Measurements from ENCODE around the gene H19. TPM values are rescaled to one million over a fixed set of nuclear protein-coding genes. Genes with fewer than 3 reads are reported as not detected.

The H19 gene
- polyA plus RNA-seq, 1 donor = 14,324 TPM

DNA sequence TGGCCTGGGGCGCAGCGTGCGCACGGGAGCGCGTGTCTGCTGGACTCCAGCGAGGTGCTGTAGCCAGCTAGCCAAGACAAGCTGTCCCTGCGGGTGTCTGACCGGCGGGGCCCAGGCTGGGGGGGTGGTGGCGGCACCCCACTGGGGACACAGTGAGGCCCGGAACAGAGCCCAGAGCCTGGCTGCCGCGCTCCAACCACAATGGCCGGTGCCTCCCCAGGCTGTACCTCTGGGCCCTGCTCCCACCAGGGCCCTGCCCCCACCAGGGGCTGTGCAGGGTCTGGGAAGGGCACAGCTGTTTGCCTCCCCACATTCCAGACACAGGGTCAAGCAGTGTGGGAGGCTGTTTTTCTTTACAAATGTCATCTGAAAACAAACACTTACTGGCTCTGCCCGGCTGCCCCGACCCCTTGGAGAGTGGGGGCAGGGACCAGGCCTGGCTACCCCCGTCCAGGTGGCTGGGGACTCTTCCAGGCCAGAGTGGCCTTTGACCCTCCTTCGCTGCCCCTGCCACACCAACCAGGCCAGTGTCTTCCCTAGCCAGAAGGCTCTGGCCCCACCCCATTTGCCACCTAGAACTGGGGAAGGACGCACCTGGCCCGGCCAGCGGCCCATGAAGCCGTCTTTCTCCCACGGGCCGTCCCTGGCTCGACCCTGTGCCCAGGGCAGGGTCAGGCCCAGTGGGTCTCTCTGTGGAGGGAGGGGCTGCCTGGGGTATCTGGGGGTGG, 14.6 kb downstream of the H19 start:
- DNase-seq = no peak

DNA sequence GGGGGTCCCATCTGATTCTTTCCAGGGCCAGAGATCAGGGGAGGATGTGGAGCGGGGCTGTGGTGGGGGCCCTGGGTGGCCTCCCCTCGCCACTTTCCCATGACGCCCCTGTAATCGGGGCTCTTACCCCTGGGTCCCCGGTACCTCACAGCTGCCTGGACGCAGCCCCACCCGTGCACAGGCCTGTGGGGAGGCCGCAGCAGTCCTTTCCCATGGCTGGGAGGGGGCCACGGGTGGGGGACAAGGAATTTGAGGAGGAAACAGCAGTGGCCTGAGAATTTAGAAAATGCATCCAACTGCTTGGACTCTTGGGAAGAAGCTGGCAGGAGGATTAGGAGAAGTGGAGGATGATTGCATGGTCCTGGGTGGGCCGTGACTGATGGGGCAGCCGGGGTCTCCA, 18.0 kb downstream of the H19 start:
- DNase-seq = no peak

DNA sequence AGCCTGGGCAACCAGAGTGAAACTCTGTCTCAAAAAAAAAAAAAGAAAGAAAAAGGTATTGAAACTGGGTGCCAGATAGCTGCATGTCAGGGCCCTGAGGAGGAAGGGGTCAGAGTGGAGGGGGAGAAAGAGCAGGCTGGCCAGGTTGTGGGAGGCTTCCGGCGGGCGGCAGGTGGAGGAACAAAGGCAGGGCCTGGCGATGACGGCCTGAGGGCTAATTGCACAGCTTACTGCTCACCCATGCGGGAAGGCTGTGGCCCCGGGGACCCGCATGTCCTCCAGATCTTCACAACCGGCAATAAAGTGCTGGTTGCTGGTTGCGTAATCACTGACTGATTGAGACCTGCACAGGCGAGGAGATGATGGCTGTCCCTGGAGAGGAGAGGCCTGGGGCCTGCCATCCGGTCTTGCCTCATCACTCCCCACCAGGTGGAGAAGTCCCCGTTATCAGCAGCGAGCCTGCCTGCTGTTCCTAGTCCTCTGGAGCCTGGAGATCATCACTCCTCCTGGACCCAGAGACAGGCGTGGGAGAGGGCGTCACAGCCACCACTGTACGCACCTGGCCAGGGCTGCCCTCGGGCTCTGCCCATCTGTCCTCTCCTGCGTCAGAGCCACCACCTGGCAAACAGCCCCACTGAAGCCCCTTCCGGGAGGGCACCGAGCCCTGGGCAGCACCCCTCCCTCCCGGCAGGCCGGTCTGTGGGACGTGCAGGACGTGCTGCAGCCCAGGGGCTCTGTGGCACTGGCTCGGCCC, 18.7 kb downstream of the H19 start:
- no peak for DNase-seq

DNA sequence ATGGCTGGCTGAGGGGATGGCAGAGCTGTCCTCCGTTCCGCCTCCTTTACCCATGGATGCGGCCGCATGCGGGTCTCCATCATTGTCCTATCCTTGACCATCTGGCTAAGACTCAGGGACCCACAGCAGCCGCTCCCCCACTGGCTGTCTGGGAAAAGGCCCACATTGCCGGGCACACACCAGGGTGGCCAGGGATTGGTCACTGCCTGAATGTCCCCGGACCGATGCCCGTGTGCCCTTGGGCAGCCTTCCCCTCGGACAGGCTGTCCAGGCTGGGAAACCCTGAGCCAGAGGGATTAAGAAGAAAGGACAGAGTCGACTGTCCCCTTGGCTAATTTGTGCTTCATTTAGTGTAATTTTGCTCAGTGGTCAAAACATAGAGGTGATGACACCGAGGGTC, 22.5 kb downstream of the H19 start:
- DNase-seq = no peak

DNA sequence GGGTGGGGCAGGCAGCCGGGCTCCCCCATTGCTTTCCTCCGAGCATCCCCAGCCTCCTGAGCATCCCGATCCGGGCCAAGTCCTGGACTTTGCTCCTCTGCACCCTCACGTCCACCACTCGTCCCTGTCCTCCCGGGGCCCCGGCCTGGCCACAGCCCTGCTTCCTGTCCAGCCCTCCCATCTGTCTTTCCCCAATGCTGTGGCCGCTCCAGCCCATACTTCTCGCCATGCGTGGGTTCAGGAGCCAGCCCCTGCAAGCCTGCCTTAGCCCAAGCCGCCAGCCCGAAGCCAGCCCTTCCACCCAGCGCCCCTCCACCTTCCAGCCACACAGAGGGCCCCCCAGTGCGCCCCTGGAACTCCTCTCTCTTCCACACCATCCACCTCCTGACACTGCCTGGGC, 26.7 kb downstream of the H19 start:
- peak; percentile 1 for DNase-seq

DNA sequence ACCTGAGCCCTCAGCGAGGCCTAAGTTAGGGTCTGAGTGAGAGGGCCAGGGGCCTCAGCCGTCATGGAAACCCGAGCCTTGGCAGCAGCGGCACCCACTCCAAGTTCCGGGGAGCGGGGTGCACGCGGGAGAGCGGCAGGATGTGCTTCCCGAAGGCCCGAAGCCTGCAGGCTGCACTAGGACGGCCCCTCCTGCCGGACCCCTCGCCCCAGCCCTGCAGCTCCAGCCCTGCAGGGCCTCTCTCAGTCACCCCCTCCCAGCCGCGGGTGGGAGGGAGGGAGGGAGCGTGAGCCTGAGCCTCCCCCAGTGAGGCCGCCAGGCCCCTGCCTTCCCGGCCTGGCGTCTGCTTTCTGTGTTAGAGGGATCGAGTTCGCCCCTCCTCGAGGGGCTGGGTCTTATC, 27.9 kb downstream of the H19 start:
- DNase-seq = no peak

DNA sequence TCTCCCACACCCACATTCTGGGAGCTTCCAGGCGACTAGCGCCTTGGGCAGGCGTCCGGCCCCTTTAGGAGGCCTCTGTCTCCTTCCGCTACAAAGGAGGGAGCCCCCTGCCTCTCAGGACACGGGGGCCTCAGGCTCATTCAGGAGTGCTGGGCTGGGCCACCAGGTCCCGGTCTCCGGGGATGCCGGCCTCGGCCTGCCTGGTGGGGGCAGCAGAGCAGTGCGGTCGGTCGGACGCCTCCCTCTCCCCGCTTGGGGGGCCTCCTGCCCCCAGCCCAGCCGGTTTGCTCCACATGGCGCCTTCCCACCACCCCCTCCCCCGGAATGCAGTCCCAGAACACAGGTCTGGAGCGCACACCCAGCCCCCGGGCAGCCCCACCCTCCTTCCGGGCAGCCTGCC, 28.6 kb downstream of the H19 start:
- no peak for DNase-seq

DNA sequence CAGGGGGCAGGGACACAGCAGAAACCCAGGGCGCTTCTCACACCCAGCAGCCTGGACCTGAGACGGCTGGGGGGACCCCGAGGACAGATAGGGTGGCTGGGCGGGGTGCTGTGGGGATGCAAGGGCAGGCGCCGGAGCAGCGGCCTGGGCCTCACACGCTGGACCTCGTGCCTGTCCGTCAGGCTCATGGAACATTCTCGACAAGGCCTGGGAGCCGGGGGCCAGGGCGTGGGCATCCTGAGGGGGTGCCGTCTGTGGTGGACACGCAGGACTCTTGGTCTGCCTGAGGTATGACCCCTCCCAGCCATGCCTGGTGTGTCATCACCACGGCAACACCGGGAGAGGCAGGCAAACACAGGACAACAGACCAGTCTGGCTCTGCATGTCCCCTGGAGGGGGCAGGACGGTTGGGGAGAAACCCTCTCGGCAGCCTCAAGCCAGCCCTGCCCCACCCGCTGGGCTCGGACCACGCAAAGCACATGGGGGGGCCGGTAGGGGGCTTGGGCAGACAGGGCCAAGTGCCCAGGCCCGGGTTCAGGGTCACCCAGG, 29.1 kb downstream of the H19 start:
- no peak for DNase-seq

DNA sequence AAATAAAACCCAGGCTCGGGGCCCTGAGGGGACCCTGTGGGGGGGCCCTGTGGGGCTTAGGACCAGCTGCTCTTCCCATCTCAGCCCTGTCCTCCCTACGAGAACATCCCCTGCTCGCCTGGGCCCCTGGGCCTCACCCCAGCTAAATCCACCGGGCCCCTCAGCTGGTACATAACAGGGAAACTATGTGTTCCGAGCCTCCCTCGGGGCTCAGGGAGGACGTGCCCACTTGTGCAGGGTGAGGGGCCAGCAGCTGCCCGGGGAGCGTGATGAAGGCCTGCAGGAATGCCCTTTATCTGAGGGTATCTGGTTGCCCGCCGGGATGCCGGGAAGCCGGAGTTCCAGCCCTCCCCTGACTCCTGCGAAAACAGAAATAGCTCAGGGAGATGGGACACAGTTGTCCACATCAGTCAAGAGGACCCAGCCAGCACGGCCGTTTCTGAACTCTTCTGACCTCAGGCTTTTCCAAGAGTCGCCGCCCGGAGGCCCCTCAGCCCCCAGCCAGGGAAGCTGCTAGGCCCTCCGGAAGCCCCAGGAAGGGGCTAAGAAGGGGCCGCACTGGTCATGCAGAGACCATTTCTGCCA, 29.9 kb downstream of the H19 start:
- DNase-seq = peak; percentile 19

DNA sequence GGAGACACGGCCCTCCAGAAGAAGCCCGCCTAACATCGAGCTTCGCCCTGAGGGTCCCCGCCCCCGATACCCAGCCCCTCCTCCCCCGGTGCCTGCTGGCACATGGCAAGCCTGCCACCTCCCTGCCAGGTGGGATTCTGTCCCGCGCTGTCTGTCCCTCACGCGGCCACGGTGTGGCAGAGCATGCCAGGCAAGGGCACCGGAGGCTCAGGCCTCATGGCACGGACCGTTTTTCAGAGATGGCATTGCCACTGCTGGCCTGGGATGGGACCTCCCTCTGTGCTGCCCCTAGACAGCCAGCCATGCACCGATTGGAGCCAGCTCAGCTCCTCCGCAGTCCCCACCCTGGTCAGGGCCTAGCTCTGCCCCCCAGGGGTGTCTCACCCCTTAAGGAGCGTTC, 31.1 kb downstream of the H19 start:
- DNase-seq = no peak

DNA sequence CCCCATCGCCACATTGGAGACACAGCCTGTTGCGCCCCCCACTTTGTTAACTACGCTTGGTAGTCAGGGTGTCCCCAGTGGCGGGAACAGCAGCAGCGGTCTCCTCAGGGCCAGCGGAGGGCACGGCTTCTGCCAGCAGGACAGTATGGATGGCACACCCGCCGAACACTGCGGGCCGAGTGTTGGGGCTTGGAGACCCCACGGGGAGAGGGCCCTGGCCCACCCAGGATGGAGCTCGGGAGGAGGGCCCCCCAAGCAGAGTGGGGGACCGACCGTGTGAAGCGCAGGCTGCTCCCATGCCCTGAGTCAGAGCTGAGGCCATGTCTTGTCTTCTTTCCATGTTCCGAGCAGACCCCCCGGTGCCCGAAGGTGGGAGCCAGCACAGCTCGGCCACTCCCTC, 32.7 kb downstream of the H19 start:
- DNase-seq = no peak

DNA sequence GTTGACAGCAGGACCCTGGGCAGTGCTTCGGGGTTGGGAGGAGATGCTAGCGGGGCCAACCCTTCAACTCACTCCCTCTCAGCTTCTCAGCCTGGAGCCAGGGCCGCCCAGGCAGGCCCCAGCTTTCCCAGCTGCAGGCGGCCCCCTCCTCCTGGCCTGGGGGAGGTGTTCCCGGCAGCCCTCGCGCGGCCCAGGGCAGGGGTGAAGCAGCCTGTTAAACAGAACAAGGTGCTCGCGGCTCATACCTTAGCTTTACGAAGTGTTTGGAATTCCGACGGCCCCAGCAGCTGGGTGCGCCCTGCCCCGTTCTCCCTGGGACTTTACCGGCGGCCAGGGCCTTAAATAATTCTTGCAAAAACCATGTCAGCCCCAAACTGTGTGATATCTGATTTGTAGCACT, 33.3 kb downstream of the H19 start:
- DNase-seq = no peak

DNA sequence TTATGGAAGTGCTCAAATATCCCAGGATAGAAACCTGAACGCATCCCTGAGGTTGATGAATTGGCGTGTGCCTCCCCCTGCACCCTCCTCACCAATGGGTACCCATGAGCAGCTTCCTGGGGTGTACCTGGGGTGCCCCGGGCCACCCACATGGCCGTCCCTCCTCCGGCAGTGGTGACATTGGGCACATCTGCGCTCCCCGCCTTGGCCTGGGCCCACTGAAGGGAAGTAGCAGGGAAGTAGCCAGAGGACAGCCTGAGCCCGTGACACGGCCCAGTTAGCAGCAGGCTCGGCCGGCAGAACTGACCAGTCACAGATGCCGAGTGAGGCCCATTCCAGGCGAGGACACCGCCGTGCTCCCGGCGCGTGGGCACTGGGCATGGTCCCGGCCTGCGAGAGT, 33.8 kb downstream of the H19 start:
- DNase-seq = no peak

DNA sequence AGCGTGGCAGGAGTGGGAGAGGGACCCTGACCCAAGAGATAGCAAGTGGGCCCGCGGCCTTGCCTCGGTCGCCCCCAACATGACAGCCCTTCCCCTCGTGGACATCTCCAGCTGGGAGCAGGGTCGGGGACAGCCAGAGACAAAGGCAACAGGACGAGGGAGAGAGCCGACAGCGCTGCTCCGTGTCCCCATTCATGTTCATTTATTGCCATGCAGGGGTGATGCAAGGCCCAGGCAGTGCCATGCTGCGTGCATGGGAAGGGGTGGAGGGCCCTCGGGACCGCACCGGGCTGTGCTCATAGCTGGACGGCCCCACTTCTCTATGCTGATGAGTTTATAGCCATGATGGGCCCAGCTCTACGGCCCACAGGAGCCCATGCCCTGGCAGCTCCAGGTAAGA, 37.9 kb downstream of the H19 start:
- no peak for DNase-seq

DNA sequence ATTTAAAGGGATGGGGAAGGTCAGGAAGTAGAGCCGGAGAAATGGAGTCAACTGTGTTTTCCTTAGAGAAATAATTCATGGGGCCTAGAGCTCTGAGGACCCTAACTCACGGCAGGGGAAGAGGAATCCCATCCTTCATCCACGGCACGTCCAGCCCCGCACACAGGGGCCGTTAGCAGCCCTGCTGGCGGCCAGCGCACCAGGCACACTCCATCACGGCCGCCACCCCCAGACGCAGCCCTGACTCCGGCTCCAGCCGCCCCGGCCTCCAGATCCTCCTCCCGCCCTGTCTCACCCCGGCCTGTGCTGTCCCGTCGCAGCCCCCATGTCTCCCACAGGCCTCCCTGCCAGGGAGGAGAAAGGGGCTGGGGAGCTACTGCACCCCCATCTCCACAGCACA, 39.3 kb downstream of the H19 start:
- DNase-seq = no peak

DNA sequence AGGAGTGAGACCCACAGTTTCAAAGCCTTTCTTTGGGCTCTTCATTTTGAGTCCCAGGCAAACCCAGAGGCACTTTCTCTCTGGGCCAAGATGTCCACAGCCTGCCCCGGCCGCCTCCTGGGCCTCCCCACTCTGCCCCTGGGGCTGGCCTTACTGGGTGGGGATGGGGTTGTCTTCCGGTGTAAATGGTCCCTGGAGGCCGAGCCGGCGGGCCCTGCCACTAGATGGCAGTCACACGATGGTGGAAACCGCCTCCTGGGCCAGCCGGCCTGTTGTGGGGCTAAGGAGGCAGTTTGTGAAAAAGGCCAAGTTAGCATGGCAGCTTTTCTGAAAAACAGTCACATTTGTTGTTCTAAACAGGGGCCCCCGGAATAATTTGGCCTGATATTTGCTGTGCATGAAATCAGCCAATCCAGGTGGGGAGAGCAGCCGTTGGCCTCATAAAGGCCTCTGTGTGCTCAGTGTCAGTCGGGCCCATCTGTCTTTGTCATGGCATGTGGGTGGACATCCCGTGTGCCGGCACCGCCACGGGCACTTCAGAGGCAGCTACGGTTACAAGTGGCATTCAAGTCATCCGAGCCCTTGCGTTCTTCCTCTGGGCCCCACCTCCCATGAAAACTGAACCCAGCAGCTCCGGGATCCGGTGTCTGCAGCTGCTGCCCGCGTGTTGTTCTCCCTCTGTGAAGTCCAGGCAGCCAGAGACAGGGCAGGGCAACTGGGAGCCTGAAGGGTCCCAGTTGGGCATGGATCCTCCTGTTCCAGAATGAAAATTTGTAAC, 44.0 kb downstream of the H19 start:
- DNase-seq = no peak

DNA sequence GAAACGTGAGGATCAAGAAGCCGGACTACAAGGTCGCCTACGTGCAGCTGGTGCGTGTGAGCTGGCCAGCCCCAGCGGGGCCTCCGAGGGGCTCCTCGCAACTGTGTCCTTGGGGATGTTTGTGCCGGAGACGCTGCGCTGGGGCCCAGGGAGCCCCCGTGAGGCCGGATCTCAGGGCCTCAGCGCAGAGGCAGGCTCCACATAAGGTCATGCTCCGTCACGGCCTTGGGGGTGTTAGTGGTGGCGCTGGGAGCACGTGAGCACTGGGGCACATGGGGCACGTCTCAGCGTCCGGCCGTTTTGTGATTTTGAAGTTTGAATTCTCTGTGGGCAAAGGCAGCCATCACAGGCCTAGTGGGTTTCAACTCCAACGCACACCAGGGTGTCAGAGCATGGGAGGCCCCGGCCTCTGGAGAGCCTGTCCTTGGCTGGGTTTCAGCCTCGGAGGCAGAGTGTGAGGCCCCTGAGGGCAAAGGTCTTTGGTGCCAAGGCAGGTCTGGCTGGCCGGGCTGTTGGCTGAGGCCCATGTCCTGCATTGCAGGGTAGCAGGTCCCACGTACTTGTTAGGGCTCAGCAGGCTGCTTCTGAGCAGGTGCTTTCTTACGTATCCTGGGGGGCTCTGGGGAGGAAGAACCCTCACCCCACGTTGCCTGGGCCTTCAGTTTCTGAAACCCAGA, 44.7 kb downstream of the H19 start:
- DNase-seq = no peak

DNA sequence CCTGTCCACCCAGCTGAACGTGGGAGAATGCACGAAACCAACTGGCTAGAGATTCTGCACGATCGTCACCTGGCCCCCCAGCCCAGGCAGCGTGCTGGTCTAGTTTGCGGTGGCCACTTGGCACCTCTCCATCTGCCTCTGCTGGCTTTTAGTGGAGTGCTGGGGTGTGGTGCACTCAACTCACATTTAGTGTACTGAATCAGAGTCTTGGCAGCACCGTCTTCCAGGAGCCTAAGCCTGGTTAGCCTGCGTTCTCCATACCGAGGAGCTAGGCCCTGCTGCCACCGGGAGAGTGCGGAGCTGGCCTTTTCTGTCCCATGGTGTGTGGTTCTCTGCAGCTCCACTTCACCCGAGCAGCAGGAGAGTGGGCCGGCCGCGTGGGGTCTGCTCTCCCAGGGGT, 47.7 kb downstream of the H19 start:
- DNase-seq = no peak

DNA sequence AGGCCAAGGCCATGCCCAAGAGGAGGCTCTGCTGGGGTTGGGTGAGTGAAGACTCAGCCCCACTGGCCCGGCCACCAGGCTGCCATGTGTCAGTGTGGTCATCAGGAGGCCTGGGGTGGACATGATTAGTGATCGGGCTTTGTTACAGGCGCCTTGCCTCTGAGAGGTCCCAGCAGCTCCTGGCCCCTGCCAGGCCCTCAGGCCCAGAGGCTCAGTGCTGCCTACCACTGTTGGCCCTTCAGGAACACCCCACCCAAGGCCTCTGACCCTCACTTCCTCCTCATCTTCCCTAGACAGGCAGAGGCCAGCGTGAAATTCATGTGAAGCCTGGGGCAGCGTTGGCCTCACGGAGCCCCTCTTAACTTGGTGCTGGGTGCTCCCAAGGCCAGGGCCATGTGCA, 48.3 kb downstream of the H19 start:
- DNase-seq = no peak

DNA sequence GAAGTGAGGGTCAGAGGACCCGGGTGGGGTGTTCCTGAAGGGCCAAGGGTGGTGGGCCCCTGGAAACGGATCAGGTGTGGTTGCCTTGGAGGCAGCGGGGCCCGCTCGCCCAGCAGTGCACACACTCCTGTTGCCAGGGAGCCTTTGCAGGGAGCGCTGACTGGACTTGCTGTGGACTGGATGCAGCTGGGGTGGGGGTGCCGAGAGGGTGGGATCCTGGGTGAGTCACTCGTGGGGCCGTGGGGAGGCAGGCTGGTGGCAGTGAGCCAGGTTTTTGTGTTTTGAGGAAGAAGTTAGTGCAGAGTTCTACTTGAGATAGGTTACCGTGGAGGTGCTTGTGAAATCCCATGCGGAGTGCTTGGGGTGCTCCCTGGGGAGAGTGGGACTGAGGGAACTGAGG, 49.3 kb downstream of the H19 start:
- DNase-seq = no peak

DNA sequence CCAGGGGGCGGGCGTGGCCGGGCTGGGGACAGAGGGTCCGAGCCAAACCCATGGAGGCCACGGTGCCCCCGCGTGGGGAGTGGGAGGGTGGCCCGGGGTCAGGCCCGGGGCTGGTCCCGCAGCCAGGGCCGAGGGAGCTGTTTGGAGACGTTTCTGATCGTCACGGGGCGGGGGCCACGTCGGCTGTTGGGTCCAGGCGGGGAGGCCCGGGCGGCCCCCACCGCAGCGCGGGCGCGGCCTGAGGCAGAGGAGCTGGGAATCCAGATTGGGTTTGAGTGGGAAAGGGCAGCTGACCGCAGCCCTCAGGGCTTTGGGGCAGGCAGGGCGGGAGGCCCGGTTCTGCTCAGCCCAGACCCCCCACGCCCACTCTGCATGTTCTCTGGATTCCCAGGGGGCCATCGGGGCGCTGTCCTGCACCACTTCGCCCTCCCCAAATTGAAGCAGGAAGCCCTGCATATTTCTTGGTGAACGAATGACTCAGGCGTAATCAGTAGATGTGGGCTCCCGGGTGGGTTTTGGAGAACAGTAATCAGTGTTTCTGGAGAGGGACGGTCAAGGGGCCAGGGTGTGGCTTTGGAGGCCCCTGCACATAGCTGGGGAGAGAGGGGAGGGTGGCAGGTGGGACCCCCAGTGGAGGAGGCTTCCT, 49.9 kb downstream of the H19 start:
- no peak for DNase-seq

Data from hindlimb muscle (tissue), 1 donor.